K562 (cell line): Measurements from ENCODE around the gene ROS1. TPM values are rescaled to one million over a fixed set of nuclear protein-coding genes. Genes with fewer than 3 reads are reported as not detected.

Source experiments
- ATAC-seq: fragments of 200-7000 bp; cut with Tn5 transposase; 3 replicates; pipeline ENCODE4 v1.9.1; 2020; ENCODE audit warnings: moderate library complexity
- BruUV-seq: library from RNA; stranded (reverse); fragments of 400-500 nt; replicated peaks from 2 replicates; lab custom pipeline; 2021; lab: Mats Ljungman, UMichigan
- CTCF ChIA-PET: fragments of 300-600 bp; formaldehyde crosslinking; extraction: SDS; loops from one replicate; lab custom pipeline; 2021; ENCODE audit warnings: low intra/inter-chr PET ratio; lab: Yijun Ruan, JAX
- POLR2A ChIA-PET: fragments of 300-600, 350-650 bp; sonication (Branson Sonifier 250); formaldehyde crosslinking; extraction: SDS; loops from one replicate; lab custom pipeline; 2021; ENCODE audit warnings: antibody characterized with exemption, inconsistent platforms; lab: Yijun Ruan, JAX
- DNase-seq, 4 experiments: peaks; one replicate each; pipeline versions ENCODE4 v3.0.0 to v3.0.0-alpha.2; 2011 to 2018; ENCODE audit warnings: low spot score in 3 of 4, mixed read lengths in 3 of 4; ENCODE audit errors: extremely low read depth in 1 of 4
- FAIRE-seq: peaks from 2 replicates; lab custom pipeline; 2011; peaks lifted over from hg19 to GRCh38; lab: Jason Lieb, UNC
- H2AFZ ChIP-seq: 2 replicates; pipeline ENCODE4 v1.6.0; 2011; ENCODE audit warnings: low read depth, low read length, control low read depth, inconsistent platforms
- H3K27ac ChIP-seq: fragments of 200-600 bp; 3 replicates; pipeline ENCODE4 v1.8.0; 2011; ENCODE audit warnings: low read depth, mild to moderate bottlenecking, control low read depth, inconsistent platforms, low read length, moderate library complexity, mixed read lengths; ENCODE audit errors: extremely low read depth
- H3K27me3 ChIP-seq, 2 experiments: fragments of 300-600 bp in 1 of 2; 2 replicates in 1 of 2; 3 replicates in 1 of 2; pipeline versions ENCODE4 v1.6.0 to v1.8.0; 2011; ENCODE audit warnings: inconsistent platforms in 2 of 2, low read length in 2 of 2, mild to moderate bottlenecking in 1 of 2, mixed read lengths in 1 of 2, moderate library complexity in 1 of 2; ENCODE audit not compliant: control insufficient read depth in 2 of 2, insufficient read depth in 2 of 2
- H3K36me3 ChIP-seq: fragments of 300-600 bp; 3 replicates; pipeline ENCODE4 v1.8.0; 2011; ENCODE audit warnings: mild to moderate bottlenecking, low read length, inconsistent platforms; ENCODE audit not compliant: control insufficient read depth, insufficient read depth
- H3K4me1 ChIP-seq, 2 experiments: fragments of 200-600 bp in 1 of 2; replicated peaks in 1 of 2; 2 replicates in 1 of 2; 3 replicates in 1 of 2; pipeline versions ENCODE4 v1.5.1 to v1.8.0; 2011; ENCODE audit warnings: inconsistent platforms in 2 of 2, low read length in 2 of 2, mild to moderate bottlenecking in 1 of 2, mixed read lengths in 1 of 2, moderate library complexity in 1 of 2; ENCODE audit not compliant: control insufficient read depth in 2 of 2, insufficient read depth in 2 of 2
- H3K4me2 ChIP-seq: 2 replicates; pipeline ENCODE4 v1.6.1; 2011; ENCODE audit warnings: low read length, control low read depth, inconsistent platforms, mixed read lengths; ENCODE audit not compliant: insufficient read depth
- H3K4me3 ChIP-seq: fragments of 200-600 bp; sonication (generic), shearing (Covaris generic); 2 replicates; pipeline ENCODE4 v1.5.1; 2016; ENCODE audit warnings: control low read depth, inconsistent platforms
- H3K79me2 ChIP-seq: fragments of 200-600 bp; 3 replicates; pipeline ENCODE4 v1.8.0; 2011; ENCODE audit warnings: low read length, inconsistent platforms; ENCODE audit not compliant: control insufficient read depth, insufficient read depth
- H3K9ac ChIP-seq, 2 experiments: 2 replicates each; pipeline versions ENCODE4 v1.6.0 to v1.6.1; 2011; ENCODE audit warnings: low read depth in 2 of 2, low read length in 2 of 2, control low read depth in 1 of 2, inconsistent platforms in 1 of 2, mild to moderate bottlenecking in 1 of 2, mixed read lengths in 1 of 2; ENCODE audit not compliant: insufficient read depth in 1 of 2
- H3K9me1 ChIP-seq: one replicate; pipeline ENCODE4 v1.6.0; 2011; ENCODE audit warnings: inconsistent platforms, mild to moderate bottlenecking, low read length, moderate library complexity; ENCODE audit not compliant: control insufficient read depth, insufficient read depth
- H3K9me3 ChIP-seq: replicated peaks from 2 replicates; pipeline ENCODE4 v1.5.1; 2011; ENCODE audit warnings: low read depth, low read length, inconsistent platforms; ENCODE audit not compliant: control insufficient read depth, insufficient read depth
- H4K20me1 ChIP-seq: replicated peaks from 2 replicates; pipeline ENCODE4 v1.6.1; 2011; ENCODE audit warnings: low read length, inconsistent platforms, mixed read lengths; ENCODE audit not compliant: control insufficient read depth, insufficient read depth
- HCFC1 ChIP-seq: IDR thresholded peaks from 2 replicates; pipeline ENCODE4 v1.6.1; 2012; ENCODE audit warnings: low read depth, low read length, improper control_type of control experiment
- HDAC3 ChIP-seq: fragments of 450-650 bp; IDR thresholded peaks from 2 replicates; pipeline ENCODE4 v1.6.1; 2018; ENCODE audit warnings: borderline replicate concordance, mild to moderate bottlenecking, moderate library complexity; ENCODE audit not compliant: partially characterized antibody
- L3MBTL2 ChIP-seq: fragments of 450-650 bp; IDR thresholded peaks from 2 replicates; pipeline ENCODE4 v1.6.1; 2016; ENCODE audit warnings: mild to moderate bottlenecking, moderate library complexity
- MTF1 ChIP-seq: fragments of 250-450 bp; sonication (Bioruptor Pico); IDR thresholded peaks from 2 replicates; pipeline ENCODE4 v1.9.0; 2021; ENCODE audit warnings: moderate library complexity, mild to moderate bottlenecking, inconsistent platforms, borderline replicate concordance
- RBFOX2 ChIP-seq: fragments of 200-400 bp; formaldehyde crosslinking; IDR thresholded peaks from 2 replicates; pipeline ENCODE4 v1.6.1; 2017; ENCODE audit warnings: low read depth, mild to moderate bottlenecking, low read length, moderate library complexity
- ZNF23 ChIP-seq: fragments of 250-450 bp; sonication (Bioruptor Pico); IDR thresholded peaks from 2 replicates; pipeline ENCODE4 v1.4.0; 2020; ENCODE audit warnings: mild to moderate bottlenecking
- ZNF253 ChIP-seq: fragments of 250-450 bp; sonication (Bioruptor Pico); conservative IDR thresholded peaks from 2 replicates; pipeline ENCODE4 v1.6.1; 2021; ENCODE audit warnings: mild to moderate bottlenecking
- WGBS: fragments of 100-300 bp; shearing (Covaris generic); methylation state at CpG from one replicate; pipeline ENCODE4 v1.1.6; 2016; ENCODE audit warnings: low coverage, mixed read lengths; ENCODE audit not compliant: insufficient coverage; ENCODE audit errors: missing lambda C conversion rate; 5-methylcytosine and 5-hydroxymethylcytosine counted together
- in situ Hi-C: fragments of 300-500 bp; cut with MboI; formaldehyde crosslinking; loops from 4 replicates; pipeline ENCODE4 v1.15.0; 2018; ENCODE audit warnings: inconsistent platforms, mixed read lengths
- intact Hi-C: fragments of 100-400 bp; cut with micrococcal nuclease; formaldehyde crosslinking; loops from 2 replicates; pipeline ENCODE4 v1.14.2; 2022
- polyA plus RNA-seq, 8 experiments: library from polyadenylated mRNA; depleted of rRNA in 4 of 8; stranded (reverse) in 5 of 8; unstranded in 3 of 8; fragments of >200 nt; fragmentation: Nextera tagmentation in 2 of 8; fragmentation: Illumina TruSeq in 1 of 8; extraction: Ambion mirVana in 2 of 8; extraction: Trizol in 1 of 8; gene quantifications; 2 replicates each; pipeline versions ENCODE4 v1.2.1 to v1.2.3, GENCODE V29; 2011 to 2014; ENCODE audit warnings: inconsistent platforms in 1 of 8, missing spikeins in 1 of 8
- total RNA-seq, 7 experiments: library from RNA; depleted of rRNA in 6 of 7; stranded (reverse); fragments of >200 nt in 6 of 7; fragmentation: Illumina TruSeq in 2 of 7; extraction: Trizol in 2 of 7; gene quantifications; 2 replicates each; pipeline versions ENCODE4 v1.2.1 to v1.2.3, GENCODE V29; 2011 to 2021; ENCODE audit warnings: low replicate concordance in 1 of 7
- TF ChIP-seq, protein P1 (sequence below): sonication (generic); formaldehyde crosslinking; IDR thresholded peaks from 2 replicates; pipeline ENCODE4 v1.8.0; 2022; ENCODE audit warnings: mild to moderate bottlenecking, missing genetic modification reagents, borderline replicate concordance

ROS1 gene
- total and polyA plus RNA-seq, 9 of the 15 experiments (the other 6 are each of a cell fraction or from before 2014, with no cell fraction given), result under 0.01 to 0.16 (median 0.04) TPM; not detected in 6

DNA sequence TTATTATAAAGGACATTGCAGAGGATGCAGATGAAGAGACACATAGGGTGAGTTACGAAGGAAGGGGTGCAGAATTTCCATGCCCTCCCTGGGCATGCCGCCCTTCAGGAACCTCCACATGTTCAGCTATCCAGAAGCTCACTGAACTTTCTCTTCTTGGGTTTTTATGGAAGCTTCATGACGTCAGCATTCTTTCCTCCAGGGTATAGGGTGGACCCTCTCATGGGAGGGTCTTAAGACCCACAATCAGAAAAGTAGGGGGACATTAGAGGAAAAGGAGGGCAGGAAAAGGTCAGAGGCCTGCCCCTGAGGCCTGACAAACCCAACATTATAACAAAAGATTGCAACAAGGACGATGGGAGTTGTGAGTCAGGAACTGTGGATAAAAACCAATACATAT lies 42.1 kb upstream of the ROS1 start:
- CTCF ChIA-PET, result interaction anchor here (0.7 kb wide), 1 partner anchor 138 kb away, joined by 3 read pairs; no protein-coding TSS in a partner anchor
- POLR2A ChIA-PET, result interaction anchor here (1.1 kb wide), 1 partner anchor 110 kb away, joined by 3 read pairs; no protein-coding TSS in a partner anchor
- FAIRE-seq, result no peak
- no TSS peak for BruUV-seq
- H3K27me3 ChIP-seq, result peaks cover 11 to 14% of the 10 kb centered on the region in 2 experiments
- no peaks in the 10 kb centered on the region for H3K4me1 ChIP-seq
- no peak overlapping the region for H3K4me3 ChIP-seq
- no peaks in the 10 kb centered on the region for H3K36me3 ChIP-seq
- no peak overlapping the region for H3K9ac ChIP-seq
- no peak for TF ChIP-seq HDAC3
- no peak for TF ChIP-seq HCFC1
- no peak for TF ChIP-seq ZNF23 (CRISPR knock-in tag)
- TF ChIP-seq RBFOX2, result no peak
- TF ChIP-seq, protein P1, sequence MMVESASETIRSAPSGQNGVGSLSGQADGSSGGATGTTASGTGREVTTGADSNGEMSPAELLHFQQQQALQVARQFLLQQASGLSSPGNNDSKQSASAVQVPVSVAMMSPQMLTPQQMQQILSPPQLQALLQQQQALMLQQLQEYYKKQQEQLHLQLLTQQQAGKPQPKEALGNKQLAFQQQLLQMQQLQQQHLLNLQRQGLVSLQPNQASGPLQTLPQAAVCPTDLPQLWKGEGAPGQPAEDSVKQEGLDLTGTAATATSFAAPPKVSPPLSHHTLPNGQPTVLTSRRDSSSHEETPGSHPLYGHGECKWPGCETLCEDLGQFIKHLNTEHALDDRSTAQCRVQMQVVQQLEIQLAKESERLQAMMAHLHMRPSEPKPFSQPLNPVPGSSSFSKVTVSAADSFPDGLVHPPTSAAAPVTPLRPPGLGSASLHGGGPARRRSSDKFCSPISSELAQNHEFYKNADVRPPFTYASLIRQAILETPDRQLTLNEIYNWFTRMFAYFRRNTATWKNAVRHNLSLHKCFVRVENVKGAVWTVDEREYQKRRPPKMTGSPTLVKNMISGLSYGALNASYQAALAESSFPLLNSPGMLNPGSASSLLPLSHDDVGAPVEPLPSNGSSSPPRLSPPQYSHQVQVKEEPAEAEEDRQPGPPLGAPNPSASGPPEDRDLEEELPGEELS (CRISPR knock-in tag), result no peak
- no peak for TF ChIP-seq MTF1 (CRISPR knock-in tag)
- no peak for TF ChIP-seq ZNF253
- TF ChIP-seq L3MBTL2, result no peak
- TF ChIP-seq, all 486 proteins: peak for 0
- Histone ChIP-seq H2AFZ (no peak overlapping the region), H4K20me1 (no peaks in the 10 kb centered on the region), H3K9me3 (no peaks in the 10 kb centered on the region), H3K79me2 (no peaks in the 10 kb centered on the region), H3K9me1 (no peaks in the 10 kb centered on the region), H3K4me2 (no peak overlapping the region), H3K27ac (no peak overlapping the region)
- DNase-seq (no peak), ATAC-seq (no peak)
- in situ Hi-C loops (no loop called here), intact Hi-C loops (no loop called here)
- 4% methylated on average over 4 of the region's 4 CpGs for WGBS
